ENCODE data around the gene GOLGA8S.
"Not testable (repeated sequence)": the region's sequence is repeated elsewhere in the genome, so short reads cannot be mapped to it uniquely, and the experiment has no call there.

GOLGA8S gene

GRCh38 chr15:23354448-23354847 is at the start of gene GOLGA8S:
Gene GOLGA8S (plus strand): TSS chr15:23354748. CDS start chr15:23354810, 62 bp downstream.
- not testable (repeated sequence) for DNase-seq (ENCODE audit: low spot score)

- not testable (repeated sequence) for DNase-seq (ENCODE audit: low spot score)
Observed at GRCh38 chr15:23304805-23305204, 49.7 kb upstream of the GOLGA8S start.

GRCh38 chr15:23305921-23306320 is 48.6 kb upstream of the GOLGA8S start:
- DNase-seq (ENCODE audit: low spot score) = not testable (repeated sequence)

GRCh38 chr15:23311233-23311632 is 43.3 kb upstream of the GOLGA8S start:
- DNase-seq (ENCODE audit: low spot score) = not testable (repeated sequence)

GRCh38 chr15:23334096-23334495 is 20.5 kb upstream of the GOLGA8S start, which contains the start of gene GOLGA6L26:
Gene GOLGA6L26 (minus strand): TSS chr15:23334196. CDS start chr15:23334135, 61 bp downstream.
- DNase-seq (ENCODE audit: low spot score) = not testable (repeated sequence)

- not testable (repeated sequence) for DNase-seq (ENCODE audit: low spot score)
Observed at GRCh38 chr15:23362622-23363021, 8.1 kb downstream of the GOLGA8S start.

GRCh38 chr15:23364261-23364660 is 9.7 kb downstream of the GOLGA8S start:
- DNase-seq (ENCODE audit: low spot score) = not testable (repeated sequence)

- DNase-seq (ENCODE audit: low spot score) = no peak
Observed at GRCh38 chr15:23370578-23370977, 16.0 kb downstream of the GOLGA8S start.

- DNase-seq (ENCODE audit: low spot score) = not testable (repeated sequence)
Observed at GRCh38 chr15:23371134-23371533, 16.6 kb downstream of the GOLGA8S start.

- not testable (repeated sequence) for DNase-seq (ENCODE audit: low spot score)
Observed at GRCh38 chr15:23371868-23372267, 17.3 kb downstream of the GOLGA8S start.

GRCh38 chr15:23372284-23372683 is 17.7 kb downstream of the GOLGA8S start:
- DNase-seq (ENCODE audit: low spot score) = no peak

- DNase-seq (ENCODE audit: low spot score) = not testable (repeated sequence)
Observed at GRCh38 chr15:23372891-23373600, 18.5 kb downstream of the GOLGA8S start.

- DNase-seq (ENCODE audit: low spot score) = not testable (repeated sequence)
Observed at GRCh38 chr15:23374226-23374625, 19.7 kb downstream of the GOLGA8S start.

GRCh38 chr15:23378946-23379345 is 24.4 kb downstream of the GOLGA8S start:
- DNase-seq (ENCODE audit: low spot score) = not testable (repeated sequence)

GRCh38 chr15:23380700-23381099 is 26.2 kb downstream of the GOLGA8S start:
- DNase-seq (ENCODE audit: low spot score) = not testable (repeated sequence)

GRCh38 chr15:23381192-23381591 is 26.6 kb downstream of the GOLGA8S start:
- DNase-seq (ENCODE audit: low spot score) = not testable (repeated sequence)

- no peak for DNase-seq (ENCODE audit: low spot score)
Observed at GRCh38 chr15:23384371-23384770, 29.8 kb downstream of the GOLGA8S start.

GRCh38 chr15:23385886-23386430 is 31.4 kb downstream of the GOLGA8S start:
- DNase-seq (ENCODE audit: low spot score) = no peak

GRCh38 chr15:23387621-23388190 is 33.2 kb downstream of the GOLGA8S start:
- no peak for DNase-seq (ENCODE audit: low spot score)

GRCh38 chr15:23395030-23395692 is 40.6 kb downstream of the GOLGA8S start:
- no peak for DNase-seq (ENCODE audit: low spot score)

GRCh38 chr15:23395832-23396231 is 41.3 kb downstream of the GOLGA8S start:
- no peak for DNase-seq (ENCODE audit: low spot score)

GRCh38 chr15:23397779-23398178 is 43.2 kb downstream of the GOLGA8S start:
- DNase-seq (ENCODE audit: low spot score) = no peak

- DNase-seq (ENCODE audit: low spot score) = not testable (repeated sequence)
Observed at GRCh38 chr15:23398357-23398756, 43.8 kb downstream of the GOLGA8S start.
